Stomach (tissue), 4 donors: ENCODE measurements around the gene KRTAP10-2.

Source experiments
- CTCF ChIP-seq, 7 experiments: fragments of 450-650 bp in 4 of 7; fragments of 200-600 bp in 3 of 7; sonication (generic) in 3 of 7; IDR thresholded peaks; one replicate each; pipeline ENCODE4 v1.5.1; 2016 to 2019; ENCODE audit warnings: antibody characterized with exemption in 7 of 7, control low read depth in 2 of 7, mild to moderate bottlenecking in 1 of 7
- POLR2A ChIP-seq, 4 donors: fragments of 450-650 bp; IDR thresholded peaks; one replicate each; pipeline ENCODE4 v1.6.1; 2016; ENCODE audit warnings: antibody characterized with exemption in 4 of 4, control low read depth in 2 of 4, mild to moderate bottlenecking in 1 of 4, moderate library complexity in 1 of 4
- POLR2AphosphoS5 ChIP-seq, 3 donors: sonication (generic); formaldehyde crosslinking; IDR thresholded peaks; one replicate each; pipeline ENCODE4 v1.6.1; 2016; ENCODE audit warnings: antibody characterized with exemption in 3 of 3

DNA sequence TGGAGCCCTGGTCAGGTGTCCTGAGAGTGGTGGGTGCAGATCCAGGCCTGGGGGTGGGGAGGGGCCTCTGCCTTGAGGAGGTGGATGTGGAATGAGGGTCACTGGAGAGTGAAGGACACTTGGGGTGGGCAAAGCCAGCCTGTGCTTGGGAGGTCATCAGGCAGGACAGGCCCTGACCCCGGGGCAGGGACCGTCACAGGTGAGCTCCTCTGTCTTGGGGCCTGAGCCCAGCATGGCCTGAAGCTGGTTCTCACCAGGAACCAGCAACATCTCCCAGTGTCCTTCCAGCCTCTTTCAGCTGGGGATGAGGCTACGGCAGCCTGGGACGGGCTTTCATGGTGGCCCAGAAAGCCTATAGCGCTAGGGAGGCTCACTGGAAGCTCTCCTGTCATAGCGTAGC is 831 bp upstream of the KRTAP10-2 start:
- no peak for TF ChIP-seq CTCF (IDR thresholded peaks at IDR 0.05)
- no peak for TF ChIP-seq POLR2A (IDR thresholded peaks at IDR 0.05)
- no peak for TF ChIP-seq POLR2AphosphoS5 (IDR thresholded peaks at IDR 0.05)
